D721Med (cell line): Measurements from ENCODE around the gene TRMT44.

Experiments
- DNase-seq: peaks from one replicate; pipeline ENCODE4 v3.0.0; 2011; ENCODE audit warnings: low spot score; ENCODE audit not compliant: insufficient read length
- FAIRE-seq: peaks from 2 replicates; lab custom pipeline; 2011; peaks lifted over from hg19 to GRCh38; lab: Jason Lieb, UNC
- CTCF ChIP-seq: IDR thresholded peaks from 2 replicates; pipeline ENCODE4 v1.5.1; 2012; ENCODE audit warnings: mild to moderate bottlenecking, control low read depth; ENCODE audit not compliant: insufficient read depth; ENCODE audit errors: missing control alignments

The TRMT44 gene

GRCh38 chr4:8401665-8402064 is 38.9 kb upstream of the TRMT44 start:
- no peak for DNase-seq
- no peak for FAIRE-seq
- no peak for TF ChIP-seq CTCF

GRCh38 chr4:8402181-8402597 is 38.4 kb upstream of the TRMT44 start:
- DNase-seq (no peak), FAIRE-seq (no peak)
- TF ChIP-seq CTCF = no peak

DNA sequence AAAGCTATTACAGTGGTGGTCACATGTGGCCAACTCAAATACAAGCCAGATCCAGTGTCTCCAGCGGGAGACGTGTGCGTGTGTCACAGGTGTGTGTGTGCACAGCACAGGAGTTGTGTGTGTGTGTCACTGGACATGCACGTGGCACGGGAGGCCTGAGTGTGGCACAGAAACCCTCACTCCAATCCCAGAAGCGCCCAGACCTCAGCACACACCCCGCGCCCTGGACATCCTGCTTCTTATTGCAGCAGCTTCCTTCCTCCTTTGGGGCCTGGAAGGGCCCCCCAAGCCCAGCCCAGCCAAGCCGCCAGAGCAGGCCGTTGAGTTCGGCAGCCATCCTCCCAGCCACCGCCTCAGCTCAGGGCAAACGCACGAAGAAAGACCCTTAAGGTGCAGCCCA is 37.9 kb upstream of the TRMT44 start:
- DNase-seq = no peak
- no peak for TF ChIP-seq CTCF
- FAIRE-seq = no peak

GRCh38 chr4:8403173-8403753 is 37.3 kb upstream of the TRMT44 start:
- FAIRE-seq = no peak
- peak; percentile 88 for TF ChIP-seq CTCF
- DNase-seq = peak; percentile 89

- DNase-seq = no peak
- no peak for FAIRE-seq
- no peak for TF ChIP-seq CTCF
These were observed 36.6 kb upstream of the TRMT44 start for GRCh38 chr4:8403976-8404375.

- FAIRE-seq (no peak), DNase-seq (no peak)
- TF ChIP-seq CTCF = no peak
These were observed 35.6 kb upstream of the TRMT44 start for GRCh38 chr4:8404791-8405515.

GRCh38 chr4:8405516-8405875 is 35.1 kb upstream of the TRMT44 start:
- TF ChIP-seq CTCF = no peak
- FAIRE-seq (no peak), DNase-seq (no peak)
